Suprapubic skin (tissue), 4 donors: ENCODE measurements around the gene GALNT17.

Source experiments
- CTCF ChIP-seq, 2 donors: fragments of 200-600 bp in 1 of 2; fragments of 450-650 bp in 1 of 2; sonication (generic) in 1 of 2; IDR thresholded peaks; one replicate each; pipeline ENCODE4 v1.5.1; 2016 to 2019; ENCODE audit warnings: antibody characterized with exemption in 2 of 2, mild to moderate bottlenecking in 1 of 2, moderate library complexity in 1 of 2
- POLR2A ChIP-seq, 2 donors: fragments of 450-650 bp; IDR thresholded peaks; one replicate each; pipeline ENCODE4 v1.6.1; 2017; ENCODE audit warnings: antibody characterized with exemption in 2 of 2, mild to moderate bottlenecking in 2 of 2, moderate library complexity in 2 of 2
- POLR2AphosphoS5 ChIP-seq, 3 donors: sonication (generic); formaldehyde crosslinking; IDR thresholded peaks; one replicate each; pipeline ENCODE4 v1.6.1; 2017; ENCODE audit warnings: antibody characterized with exemption in 3 of 3

GRCh38 chr7:71130031-71130679, 1.8 kb upstream of the GALNT17 start:
- TF ChIP-seq POLR2A (IDR thresholded peaks at IDR 0.05) (no peak), POLR2AphosphoS5 (IDR thresholded peaks at IDR 0.05) (no peak), CTCF (IDR thresholded peaks at IDR 0.05) (no peak)
